GM18520 (cell line): ENCODE measurements around the gene GRAMD4.
"Not testable (repeated sequence)": the region's sequence is repeated elsewhere in the genome, so short reads cannot be mapped to it uniquely, and the experiment has no call there.

Experiments used
- ATAC-seq: cut with Tn5 transposase; IDR thresholded peaks from one replicate; pipeline ENCODE4 v1.9.1; 2021; ENCODE audit not compliant: unreplicated experiment

GRAMD4 gene

GRCh38 chr22:46634973-46635685, 14.9 kb downstream of the GRAMD4 start:
- ATAC-seq, result not testable (repeated sequence)

- ATAC-seq, result no peak
These were observed 15.6 kb downstream of the GRAMD4 start for GRCh38 chr22:46635756-46636155.

GRCh38 chr22:46636221-46637002, 16.2 kb downstream of the GRAMD4 start:
- no peak for ATAC-seq

GRCh38 chr22:46637711-46638600, 17.8 kb downstream of the GRAMD4 start:
- ATAC-seq, result no peak

GRCh38 chr22:46638601-46639431, 18.6 kb downstream of the GRAMD4 start:
- no peak for ATAC-seq

- no peak for ATAC-seq
These were observed 19.7 kb downstream of the GRAMD4 start for GRCh38 chr22:46639843-46640242.

- ATAC-seq, result no peak
These were observed 20.3 kb downstream of the GRAMD4 start for GRCh38 chr22:46640293-46641055.

GRCh38 chr22:46641811-46642266, 21.7 kb downstream of the GRAMD4 start:
- ATAC-seq, result no peak

GRCh38 chr22:46642840-46643480, 22.8 kb downstream of the GRAMD4 start:
- not testable (repeated sequence) for ATAC-seq

- ATAC-seq, result no peak
These were observed 26.5 kb downstream of the GRAMD4 start for GRCh38 chr22:46646531-46647215.

- ATAC-seq, result not testable (repeated sequence)
These were observed 28.1 kb downstream of the GRAMD4 start for GRCh38 chr22:46648225-46648820.

- no peak for ATAC-seq
These were observed 29.2 kb downstream of the GRAMD4 start for GRCh38 chr22:46649141-46650077.

GRCh38 chr22:46650078-46650810, 30.1 kb downstream of the GRAMD4 start:
- no peak for ATAC-seq

- ATAC-seq, result no peak
These were observed 31.1 kb downstream of the GRAMD4 start for GRCh38 chr22:46651316-46651715.

GRCh38 chr22:46652081-46652846, 32.1 kb downstream of the GRAMD4 start:
- ATAC-seq, result no peak
